ENCODE measurements around the gene SREK1. TPM values are rescaled to one million over a fixed set of nuclear protein-coding genes. Genes with fewer than 3 reads are reported as not detected.

SREK1 gene
- total RNA-seq, 1 experiment from 2014 or later = 59.6 TPM

- no peak overlapping the region for H3K18ac ChIP-seq (ENCODE audit: insufficient read length, low read depth, low read length)
These were observed 26.3 kb downstream of the SREK1 start for GRCh38 chr5:66170195-66170919.

More at GRCh38 chr5:66170195-66170919, 26.3 kb downstream of the SREK1 start:
- Histone ChIP-seq H3K27ac (ENCODE audit: insufficient read length, low read depth, low read length) (no peak overlapping the region), H2BK12ac (ENCODE audit: insufficient read length, low read depth, low read length) (no peak overlapping the region), H2AK5ac (ENCODE audit: insufficient read length, low read length) (no peak overlapping the region), H2AFZ (ENCODE audit: low read length) (no peak overlapping the region), H2BK5ac (ENCODE audit: insufficient read length, low read length) (no peak overlapping the region), H3K4me1 (ENCODE audit: insufficient read depth, low read length) (no peaks in the 10 kb centered on the region), H4K20me1 (ENCODE audit: control insufficient read depth, insufficient read depth, insufficient read length) (no peaks in the 10 kb centered on the region), H4K5ac (ENCODE audit: insufficient read length, low read depth, low read length) (no peak overlapping the region), H3K4me2 (ENCODE audit: insufficient read depth, insufficient read length, low read length) (no peak overlapping the region), H3K27me3 (ENCODE audit: insufficient read depth, low read length) (no peaks in the 10 kb centered on the region), H2BK20ac (ENCODE audit: low read depth, low read length, poor library complexity, severe bottlenecking) (no peak overlapping the region), H3K79me2 (ENCODE audit: insufficient read depth, low read length) (no peaks in the 10 kb centered on the region), H4K8ac (replicated peaks; ENCODE audit: insufficient read length, low read depth, low read length) (no peak overlapping the region), H3K23ac (ENCODE audit: insufficient read length, low read depth, low read length) (no peak overlapping the region), H3K9ac (ENCODE audit: extremely low read depth, insufficient read length, low read length) (no peak overlapping the region), H3K56ac (ENCODE audit: insufficient read length, low read depth, low read length) (no peak overlapping the region), H3K14ac (ENCODE audit: insufficient read depth, low read length) (no peak overlapping the region), H2BK120ac (ENCODE audit: low read depth, low read length, poor library complexity, severe bottlenecking) (no peak overlapping the region), H3K9me3 (ENCODE audit: control insufficient read depth, low read depth, low read length) (no peaks in the 10 kb centered on the region), H2BK15ac (ENCODE audit: low read depth, low read length) (no peak overlapping the region), H3T11ph (ENCODE audit: low read length) (no peak overlapping the region), H3K23me2 (ENCODE audit: insufficient read length, low read depth, low read length, poor library complexity, severe bottlenecking) (no peaks in the 10 kb centered on the region), H3K4ac (ENCODE audit: low read depth, low read length) (no peak overlapping the region), H3K79me1 (ENCODE audit: insufficient read depth, low read depth, low read length, poor library complexity, severe bottlenecking) (no peaks in the 10 kb centered on the region), H4K91ac (ENCODE audit: insufficient read length, low read depth, low read length) (no peak overlapping the region)
- Mint-ChIP-seq H3K27me3 (ENCODE audit: low read depth) (no peaks in the 10 kb centered on the region), H3K4me3 (no peak overlapping the region), H3K9me3 (no peaks in the 10 kb centered on the region), H3K4me1 (no peaks in the 10 kb centered on the region), H3K36me3 (ENCODE audit: insufficient read depth in 1 of 3, low read depth in 3 of 3) (peaks cover 19 to 59% (median 49%) of the 10 kb centered on the region in 3 experiments; a peak in 6 of 7 replicates), H3K27ac (peak overlapping the region in 2 of 3 experiments; percentile 1 to 66; a peak in 3 of 7 replicates)
- WGBS (ENCODE audit: extremely low coverage, insufficient read length, low lambda C conversion rate) = 100% methylated on average over 1 of the region's 10 CpGs
- no peak for TF ChIP-seq CTCF (conservative IDR thresholded peaks at IDR 0.05)
- no peak for DNase-seq
